GM21825 (cell line): Measurements from ENCODE around the gene COL13A1.

ENCODE experiments used
- ATAC-seq: cut with Tn5 transposase; IDR thresholded peaks from one replicate; pipeline ENCODE4 v1.9.1; 2021; ENCODE audit warnings: mild to moderate bottlenecking, moderate library complexity; ENCODE audit not compliant: unreplicated experiment

The COL13A1 gene

GRCh38 chr10:70007116-70007820 lies 205.6 kb downstream of the COL13A1 start:
- no peak for ATAC-seq
